HG03571 (cell line): ENCODE data around the gene GTPBP6.
"Not testable (repeated sequence)": the region's sequence is repeated elsewhere in the genome, so short reads cannot be mapped to it uniquely, and the experiment has no call there.

Experiments used
- ATAC-seq: cut with Tn5 transposase; IDR thresholded peaks from one replicate; pipeline ENCODE4 v1.9.1; 2021; ENCODE audit not compliant: unreplicated experiment

GTPBP6 gene

DNA sequence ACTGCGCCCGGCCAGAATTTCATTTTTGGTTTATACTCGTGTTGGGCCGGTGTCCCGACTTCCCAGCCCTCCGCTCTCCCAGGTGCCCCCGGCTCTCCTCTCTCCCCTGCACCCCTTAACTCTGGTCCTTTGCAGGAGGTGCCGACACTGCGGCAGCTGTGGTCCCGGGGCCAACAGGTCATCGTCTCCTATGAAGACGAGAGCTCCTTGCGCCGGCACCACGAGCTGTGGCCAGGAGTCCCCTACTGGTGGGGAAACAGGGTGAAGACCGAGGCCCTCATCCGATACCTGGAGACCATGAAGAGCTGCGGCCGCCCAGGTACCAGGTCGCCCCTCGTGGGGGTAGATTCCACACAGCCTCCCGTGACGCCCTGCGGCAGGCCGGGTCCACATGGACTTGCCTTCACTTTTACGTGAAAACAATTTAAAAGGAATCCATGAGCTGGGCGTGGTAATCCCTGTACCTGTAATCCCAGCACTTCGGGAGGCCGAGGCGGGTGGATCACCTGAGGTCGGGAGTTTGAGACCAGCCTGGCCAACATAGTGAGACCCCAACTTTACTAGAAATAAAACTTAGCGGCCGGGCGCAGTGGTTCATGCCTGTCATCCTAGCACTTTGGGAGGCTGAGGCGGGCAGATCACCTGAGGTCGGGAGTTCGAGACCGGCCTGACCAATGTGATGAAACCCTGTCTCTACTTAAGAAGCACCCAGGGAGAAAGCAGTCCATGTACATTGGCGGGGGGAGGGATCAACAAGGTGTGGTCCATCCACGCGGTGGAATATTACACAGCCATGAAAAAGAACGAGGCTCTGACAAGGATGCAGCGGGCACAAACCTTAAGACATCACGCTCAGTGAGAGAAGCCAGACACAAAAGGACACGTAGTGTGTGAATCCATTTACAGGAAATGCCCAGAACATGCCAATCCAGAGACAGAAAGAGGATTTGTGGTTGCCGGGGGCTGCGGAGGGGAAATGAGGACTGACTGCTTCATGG, 25.4 kb downstream of the GTPBP6 start:
- no peak for ATAC-seq

DNA sequence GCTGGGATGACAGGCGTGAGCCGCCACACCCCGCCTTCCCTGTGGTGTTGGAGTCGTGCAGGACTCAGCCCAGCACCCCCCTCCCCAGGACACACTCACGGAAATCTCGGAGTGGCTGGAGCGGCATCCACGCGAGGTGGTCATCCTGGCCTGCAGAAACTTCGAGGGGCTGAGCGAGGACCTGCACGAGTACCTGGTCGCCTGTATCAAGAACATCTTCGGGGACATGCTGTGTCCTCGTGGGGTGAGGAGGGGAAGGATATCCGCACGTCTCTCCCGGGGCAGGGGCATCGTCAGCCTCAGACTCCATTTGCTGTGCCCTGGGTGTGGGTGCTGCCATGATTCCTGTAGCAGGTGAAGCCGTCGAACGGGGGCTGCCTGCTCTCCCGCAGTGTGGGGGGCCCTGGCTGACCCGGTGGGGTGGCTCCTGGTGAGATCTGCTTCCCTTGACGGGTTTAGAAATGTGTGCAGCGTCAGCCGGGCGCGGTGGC, 27.1 kb downstream of the GTPBP6 start:
- ATAC-seq: no peak

DNA sequence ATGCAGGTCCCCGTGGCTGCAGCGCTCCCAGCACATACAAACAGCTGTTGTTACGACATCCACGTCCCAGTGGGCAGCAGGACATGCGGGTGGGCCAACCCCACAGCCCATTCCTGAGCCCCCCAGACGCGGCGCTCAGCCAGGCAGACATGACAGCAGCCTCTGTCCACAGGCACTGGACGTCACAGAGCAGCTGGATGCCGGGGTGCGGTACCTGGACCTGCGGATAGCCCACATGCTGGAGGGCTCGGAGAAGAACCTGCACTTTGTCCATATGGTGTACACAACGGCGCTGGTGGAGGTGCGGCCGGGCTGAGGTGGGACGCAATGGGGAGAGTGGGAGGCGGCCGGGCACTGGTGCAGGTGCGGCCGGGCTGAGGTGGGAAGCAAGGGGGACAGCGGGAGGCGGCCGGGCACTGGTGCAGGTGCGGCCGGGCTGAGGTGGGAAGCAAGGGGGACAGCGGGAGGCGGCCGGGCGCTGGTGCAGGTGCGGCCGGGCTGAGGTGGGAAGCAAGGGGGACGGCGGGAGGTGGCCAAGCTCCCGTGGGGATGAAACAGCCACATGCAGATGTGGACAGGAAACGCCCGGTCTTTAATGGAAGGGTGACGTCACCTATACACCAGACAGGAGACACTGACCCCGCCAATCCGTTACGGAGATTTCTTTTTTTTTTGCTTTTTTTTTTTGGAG, 28.0 kb downstream of the GTPBP6 start:
- ATAC-seq: no peak

DNA sequence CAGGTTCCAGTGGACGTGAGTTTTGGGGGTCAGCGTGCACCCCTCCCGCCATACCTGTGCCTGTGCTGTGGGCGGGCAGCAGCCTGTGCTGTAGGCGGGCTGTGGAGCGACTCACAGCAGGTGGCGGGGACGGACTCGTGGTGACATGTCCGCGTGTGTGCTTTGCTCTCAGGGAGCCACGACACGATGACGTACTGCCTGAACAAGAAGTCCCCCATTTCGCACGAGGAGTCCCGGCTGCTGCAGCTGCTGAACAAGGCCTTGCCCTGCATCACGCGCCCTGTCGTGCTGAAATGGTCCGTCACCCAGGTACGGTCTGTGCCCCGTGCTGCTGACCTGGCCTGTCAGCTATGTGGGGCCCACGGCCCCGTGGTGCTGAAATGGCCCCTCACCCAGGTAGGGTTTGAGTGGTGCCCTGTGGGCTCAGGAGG, 30.0 kb downstream of the GTPBP6 start:
- ATAC-seq: no peak

DNA sequence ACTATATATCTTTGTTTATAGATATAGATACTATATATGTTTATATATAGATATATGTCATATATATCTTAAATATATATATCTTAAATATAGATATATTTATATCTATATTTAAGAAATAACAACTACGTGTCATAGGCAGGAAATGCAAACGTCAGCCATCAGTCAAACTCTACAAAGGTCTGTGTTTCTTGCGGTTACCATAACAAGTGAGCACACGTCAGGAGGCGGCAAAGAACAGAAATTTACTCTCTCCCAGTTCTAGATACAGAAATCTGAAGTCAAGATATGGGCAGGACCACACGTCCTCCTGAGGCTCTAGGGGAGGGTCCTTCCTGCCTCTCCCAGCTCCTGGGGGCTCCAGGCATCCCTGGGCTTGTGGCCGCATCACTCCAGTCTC, 30.9 kb downstream of the GTPBP6 start:
- no peak for ATAC-seq

DNA sequence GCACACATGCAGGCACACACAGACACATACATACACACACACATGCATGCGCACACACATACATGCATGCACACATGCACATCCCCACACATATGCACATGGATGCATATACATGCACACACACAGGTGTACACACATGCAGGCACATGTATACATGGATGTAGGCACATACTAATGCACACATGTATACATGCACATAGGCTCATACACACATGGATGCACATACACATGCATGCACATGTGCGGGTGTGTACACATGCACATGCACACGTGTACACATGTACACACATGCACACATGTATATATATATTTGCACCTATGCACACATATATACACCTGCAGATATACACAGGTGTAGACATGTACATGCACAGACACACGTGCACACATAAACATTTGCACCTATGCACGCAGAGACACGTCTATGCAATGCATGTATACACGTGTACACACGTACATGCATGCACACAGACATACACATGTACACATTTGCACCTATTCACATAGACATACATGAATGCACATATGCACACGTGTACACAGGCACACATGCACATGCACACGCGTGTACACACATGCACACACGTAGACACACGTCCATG, 33.4 kb downstream of the GTPBP6 start:
- ATAC-seq: no peak

DNA sequence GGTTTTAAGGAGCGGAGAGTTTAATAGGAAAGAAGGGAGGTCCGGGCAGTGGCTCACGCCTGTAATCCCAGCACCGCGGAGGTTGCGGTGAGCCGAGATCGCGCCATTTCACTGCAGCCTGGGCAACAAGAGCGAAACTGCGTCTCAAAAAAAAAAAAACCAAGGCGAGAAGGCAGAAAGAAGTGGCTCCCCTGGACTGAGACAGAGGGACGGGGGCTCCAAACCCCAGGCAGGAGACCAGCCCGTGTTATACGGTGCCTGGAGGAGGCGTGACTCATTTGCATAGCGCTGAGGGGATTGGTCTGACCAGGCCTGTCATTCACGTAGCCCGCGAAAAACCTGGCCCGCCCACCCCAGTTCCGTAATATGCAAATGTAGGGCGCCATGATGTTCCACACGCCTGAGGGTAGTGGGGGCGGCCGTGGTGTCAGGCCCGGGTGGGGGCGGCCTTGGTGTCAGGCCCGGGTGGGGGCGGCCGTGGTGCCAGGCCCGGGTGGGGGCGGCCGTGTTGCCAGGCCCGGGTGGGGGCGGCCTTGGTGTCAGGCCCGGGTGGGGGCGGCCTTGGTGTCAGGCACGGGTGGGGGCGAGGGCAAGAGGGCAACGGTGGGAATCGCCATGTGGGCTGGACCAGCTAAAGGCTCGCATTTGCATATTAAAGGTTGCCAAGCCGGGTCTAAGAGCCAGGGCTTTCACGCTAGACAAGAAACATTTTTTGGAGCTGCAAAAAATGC, 35.3 kb downstream of the GTPBP6 start:
- ATAC-seq: peak; percentile 96

DNA sequence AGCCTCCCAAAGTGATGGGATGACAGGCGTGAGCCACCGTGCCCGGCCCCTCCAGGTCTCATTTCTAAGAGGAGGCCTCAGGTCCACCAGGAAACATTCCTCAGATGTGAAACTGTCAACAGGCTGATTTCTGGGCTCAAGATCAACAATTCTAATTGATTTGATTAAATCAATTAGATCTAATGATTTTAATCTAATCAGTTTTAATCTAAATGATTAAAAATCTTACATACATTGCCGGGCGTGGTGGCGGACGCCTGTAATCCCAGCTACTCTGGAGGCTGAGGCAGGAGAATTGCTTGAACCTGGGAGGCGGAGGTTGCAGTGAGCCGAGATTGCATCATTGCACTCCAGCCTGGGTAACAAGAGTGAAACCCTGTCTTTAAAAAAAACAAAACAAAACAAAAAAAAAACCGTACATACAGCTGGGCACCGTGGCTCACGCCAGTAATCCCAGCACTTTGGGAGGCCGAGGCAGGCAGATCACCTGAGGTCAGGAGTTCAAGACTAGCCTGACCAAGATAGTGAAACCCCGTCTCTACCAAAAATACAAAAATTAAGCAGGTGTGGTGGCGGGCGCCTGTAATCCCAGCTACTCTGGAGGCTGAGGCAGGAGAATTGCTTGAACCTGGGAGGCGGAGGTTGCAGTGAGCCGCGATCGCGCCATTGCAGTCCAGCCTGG, 36.5 kb downstream of the GTPBP6 start:
- ATAC-seq: not testable (repeated sequence)

DNA sequence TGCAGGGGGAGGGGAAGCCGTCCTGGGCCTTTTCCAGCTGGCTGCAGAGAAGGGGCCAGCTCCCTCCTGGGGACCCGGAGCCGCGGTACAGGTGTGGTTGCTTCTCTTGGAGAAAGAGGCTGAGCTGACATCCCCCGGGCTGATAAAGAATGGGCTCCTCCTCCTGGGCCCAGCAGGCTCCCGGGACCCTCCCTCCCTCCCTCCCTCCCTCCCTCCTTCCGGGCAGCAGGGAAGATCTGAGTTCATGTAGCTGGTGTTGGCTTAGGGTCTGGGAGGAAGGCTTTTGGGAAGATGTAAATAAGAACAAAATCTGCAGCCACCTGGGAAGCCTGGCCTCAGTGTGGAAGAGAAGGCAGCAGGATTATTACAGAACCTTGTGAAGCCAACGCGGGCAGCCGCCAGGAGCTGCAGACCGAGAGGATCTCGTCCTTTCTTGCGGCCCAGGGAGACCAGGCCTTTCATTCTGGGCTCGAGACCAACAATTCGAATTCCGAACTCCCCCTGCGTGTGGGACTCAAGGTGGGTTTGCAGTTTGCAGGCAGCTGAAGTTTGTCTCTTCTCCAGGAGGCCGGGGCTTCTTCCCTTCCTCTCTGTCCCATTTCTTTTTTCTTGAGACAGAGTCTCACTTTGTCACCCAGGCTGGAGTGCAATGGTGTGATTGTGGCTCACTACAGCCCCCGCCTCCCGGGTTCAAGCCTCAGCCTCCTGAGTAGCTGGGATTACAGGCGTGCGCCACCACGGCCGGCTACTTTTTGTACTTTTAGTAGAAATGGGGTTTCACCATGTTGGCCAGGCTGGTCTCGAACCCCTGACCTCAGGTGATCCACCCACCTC, 37.2 kb downstream of the GTPBP6 start, which contains the start of gene PLCXD1:
Gene PLCXD1 (plus strand): TSS at position 216 of the 834 bp plus-strand sequence. CDS start 2,807 bp downstream, outside the sequence.
- no peak for ATAC-seq

DNA sequence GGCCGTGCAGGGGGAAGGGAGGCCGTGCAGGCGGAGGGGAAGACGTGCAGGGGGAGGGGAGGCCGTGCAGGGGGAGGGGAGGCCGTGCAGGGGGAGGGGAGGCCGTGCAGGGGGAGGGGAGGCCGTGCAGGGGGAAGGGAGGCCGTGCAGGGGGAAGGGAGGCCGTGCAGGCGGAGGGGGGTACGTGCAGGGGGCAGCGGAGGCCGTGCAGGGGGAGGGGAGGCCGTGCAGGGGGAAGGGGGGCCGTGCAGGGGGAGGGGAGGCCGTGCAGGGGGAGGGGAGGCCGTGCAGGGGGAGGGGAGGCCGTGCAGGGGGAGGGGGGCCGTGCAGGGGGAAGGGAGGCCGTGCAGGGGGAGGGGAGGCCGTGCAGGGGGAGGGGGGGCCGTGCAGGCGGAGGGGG, 37.9 kb downstream of the GTPBP6 start:
- not testable (repeated sequence) for ATAC-seq

DNA sequence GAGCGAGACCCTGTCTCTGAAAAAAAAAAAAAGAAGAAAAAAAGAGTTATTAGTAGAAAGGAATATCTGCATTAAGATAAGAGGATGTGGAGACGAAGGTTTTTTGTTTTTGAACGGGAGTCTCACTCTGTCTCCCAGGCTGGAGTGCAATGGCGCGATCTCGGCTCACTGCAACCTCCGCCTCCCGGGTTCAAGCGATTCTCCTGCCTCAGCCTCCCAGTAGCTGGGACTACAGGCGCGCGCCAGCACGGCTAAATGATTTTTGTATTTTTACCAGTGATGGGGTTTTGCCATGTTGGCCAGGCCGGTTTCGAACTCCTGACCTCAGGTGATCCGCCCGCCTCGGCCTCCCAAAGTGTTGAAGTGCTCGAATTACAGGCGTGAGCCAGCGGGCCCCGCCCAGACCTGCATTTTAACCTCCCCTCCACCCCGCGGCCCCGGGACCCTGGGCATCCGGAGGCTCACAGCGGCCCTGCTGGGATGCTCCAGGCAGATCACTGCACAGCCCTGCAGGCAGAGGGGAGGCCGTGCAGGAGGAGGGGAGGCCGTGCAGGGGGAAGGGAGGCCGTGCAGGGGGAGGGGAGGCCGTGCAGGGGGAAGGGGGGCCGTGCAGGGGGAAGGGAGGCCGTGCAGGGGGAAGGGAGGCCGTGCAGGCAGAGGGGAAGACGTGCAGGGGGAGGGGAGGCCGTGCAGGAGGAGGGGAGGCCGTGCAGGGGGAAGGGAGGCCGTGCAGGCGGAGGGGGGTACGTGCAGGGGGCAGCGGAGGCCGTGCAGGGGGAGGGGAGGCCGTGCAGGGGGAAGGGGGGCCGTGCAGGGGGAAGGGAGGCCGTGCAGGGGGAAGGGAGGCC, 38.6 kb downstream of the GTPBP6 start:
- ATAC-seq: not testable (repeated sequence)

DNA sequence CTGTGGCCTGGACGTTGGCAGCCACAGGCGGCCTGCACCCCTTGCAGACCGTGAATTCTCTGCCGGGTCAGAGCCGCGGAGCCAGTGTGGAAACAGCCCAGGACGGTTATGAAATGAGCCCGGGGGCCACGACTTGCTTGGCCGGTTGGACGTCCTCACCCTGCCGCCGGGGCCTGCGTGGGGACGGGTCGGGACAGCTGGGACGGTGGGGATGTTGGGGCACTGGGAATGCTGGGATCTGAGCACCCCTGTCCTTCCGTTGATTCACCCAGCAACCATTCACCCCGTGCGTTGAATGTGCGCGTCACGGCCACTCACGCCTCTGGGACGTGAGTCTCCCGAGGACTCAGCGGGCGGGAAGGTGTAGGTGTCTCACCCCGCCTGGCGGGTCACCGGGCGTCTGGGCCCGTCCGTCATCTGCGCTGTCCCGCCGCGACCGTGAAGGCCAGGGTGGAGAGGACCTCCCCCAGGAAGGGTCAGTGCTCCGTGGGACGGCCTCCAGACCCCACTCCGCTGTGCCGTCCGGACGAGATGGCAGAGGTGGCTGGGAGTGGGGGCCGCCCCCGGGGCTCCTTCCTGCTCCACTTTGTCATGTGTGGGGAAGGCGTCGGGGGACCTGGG, 41.9 kb downstream of the GTPBP6 start:
- ATAC-seq: peak; percentile 14

DNA sequence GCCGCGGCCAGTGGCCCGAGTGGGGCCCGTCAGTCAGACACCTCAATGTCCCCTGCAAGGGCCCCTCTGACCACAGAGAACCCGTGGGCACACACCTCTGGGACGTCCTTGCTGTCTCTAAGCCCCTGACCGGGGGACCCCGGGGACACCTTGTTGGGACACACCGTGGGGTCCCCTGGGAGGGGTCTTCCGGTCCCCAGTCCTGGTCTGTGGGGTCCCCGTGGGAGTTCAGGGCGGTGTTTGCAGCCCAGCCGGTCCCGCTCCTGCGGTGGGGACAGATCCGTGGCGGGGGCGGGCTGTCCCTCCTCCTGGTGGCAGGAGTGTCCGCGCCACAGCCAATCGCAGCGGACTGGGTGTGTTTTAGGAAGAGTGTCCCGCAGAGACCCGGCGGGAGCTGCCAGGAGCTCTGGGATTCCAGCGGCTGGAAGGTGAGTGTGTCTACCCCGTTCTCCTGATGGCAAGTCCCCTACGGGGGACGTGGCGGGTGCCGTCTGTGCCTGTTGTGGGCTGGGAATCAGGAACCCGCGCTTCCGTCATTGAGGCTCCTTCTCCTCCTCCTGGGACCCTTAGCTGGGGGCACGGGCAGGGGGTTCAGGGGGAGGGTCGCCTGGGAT, 42.5 kb downstream of the GTPBP6 start:
- peak; percentile 64 for ATAC-seq

DNA sequence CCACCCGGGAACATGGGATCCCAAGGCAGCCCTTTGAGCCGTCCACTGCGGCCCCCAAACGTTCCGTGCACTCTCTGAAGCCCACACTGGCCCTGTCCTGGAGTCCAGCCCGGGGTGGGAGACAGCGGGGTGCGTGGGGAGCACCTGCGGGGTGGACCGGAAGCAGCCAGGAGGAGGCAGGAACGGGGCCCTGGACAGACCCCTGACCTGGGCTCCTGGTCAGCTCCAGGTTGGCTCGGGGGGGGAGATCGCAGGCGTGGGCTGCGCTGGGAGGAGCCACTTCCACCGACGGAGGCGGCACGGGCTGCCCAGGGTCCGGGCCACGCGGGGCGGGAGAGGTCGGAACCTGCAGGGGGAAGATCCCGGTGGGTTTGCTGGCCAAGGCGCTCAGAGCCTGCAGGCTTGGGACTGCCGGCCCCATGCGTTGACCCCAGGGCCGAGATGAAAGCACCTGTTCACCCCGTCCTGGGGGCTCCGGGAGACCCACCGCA, 43.1 kb downstream of the GTPBP6 start:
- ATAC-seq: peak; percentile 22

DNA sequence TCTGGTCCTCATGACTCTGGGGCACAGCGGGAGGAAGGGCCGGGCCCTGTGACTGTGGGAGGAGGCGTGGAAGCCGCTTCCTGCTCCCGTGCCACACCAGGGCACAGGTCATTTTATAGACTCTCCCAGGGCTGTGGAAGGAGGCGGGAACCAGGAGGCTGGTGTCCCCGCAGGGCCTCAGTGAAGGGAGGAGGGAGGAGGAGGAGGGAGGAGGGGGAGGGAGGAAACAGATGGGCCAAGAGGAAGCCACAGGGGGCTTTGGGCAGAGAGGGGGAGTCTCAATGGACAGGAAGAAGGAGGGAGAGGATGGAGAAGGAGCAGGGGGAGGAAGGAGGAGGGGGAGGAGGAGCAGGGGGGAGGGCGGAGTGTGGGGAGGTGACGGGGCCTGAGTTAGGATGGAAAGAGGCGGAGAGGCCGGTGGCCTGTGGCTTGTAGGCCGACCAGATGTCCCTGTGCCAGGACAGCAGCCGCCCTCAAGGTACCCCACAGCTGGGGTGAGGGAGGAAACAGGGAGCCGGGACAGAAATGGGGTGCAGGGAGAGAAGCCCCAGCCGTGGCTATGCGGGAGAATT, 43.6 kb downstream of the GTPBP6 start:
- ATAC-seq: no peak

DNA sequence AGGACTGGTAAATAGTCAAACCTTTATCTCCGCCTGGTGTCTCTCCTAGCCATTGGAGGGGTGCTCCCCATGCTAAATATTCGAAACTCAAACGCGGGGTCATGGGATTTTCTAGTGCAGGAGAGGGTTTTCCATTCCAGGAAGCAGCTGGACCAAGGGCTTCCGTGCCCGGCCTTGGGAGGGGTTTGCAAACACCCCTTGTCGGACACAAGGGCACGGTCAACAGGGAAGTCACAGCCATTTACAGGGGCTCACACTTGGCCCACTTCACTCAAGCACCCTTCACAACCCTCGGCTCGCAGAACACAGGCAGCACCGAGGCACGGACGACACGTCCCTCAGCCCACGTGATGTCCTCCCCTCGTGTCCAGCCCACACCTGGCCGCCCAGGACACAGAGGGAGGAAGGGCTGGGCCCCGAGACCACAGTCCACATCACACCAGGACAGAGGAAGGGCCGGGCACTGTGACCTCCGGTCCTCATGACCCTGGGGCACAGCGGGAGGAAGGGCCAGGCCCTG, 47.7 kb downstream of the GTPBP6 start:
- no peak for ATAC-seq
